Left ventricle myocardium inferior (tissue), 1 donor: ENCODE data around the gene IGFBP4. TPM values are rescaled to one million over a fixed set of nuclear protein-coding genes. Genes with fewer than 3 reads are reported as not detected.

ENCODE experiments used
- DNase-seq: peaks from one replicate; pipeline ENCODE4 v3.0.0-alpha.2; 2020
- H3K27ac ChIP-seq: fragments of 200-600 bp; replicated peaks from 2 replicates; pipeline ENCODE4 v1.8.0; 2021
- H3K27me3 ChIP-seq: fragments of 200-600 bp; 2 replicates; pipeline ENCODE4 v1.8.0; 2021; ENCODE audit warnings: low read depth
- H3K36me3 ChIP-seq: fragments of 200-600 bp; 2 replicates; pipeline ENCODE4 v1.8.0; 2021
- H3K4me1 ChIP-seq: fragments of 200-600 bp; 2 replicates; pipeline ENCODE4 v1.8.0; 2021
- H3K4me3 ChIP-seq: fragments of 200-600 bp; 2 replicates; pipeline ENCODE4 v1.8.0; 2021; ENCODE audit warnings: mild to moderate bottlenecking, moderate library complexity
- H3K9me3 ChIP-seq: fragments of 200-600 bp; replicated peaks from 2 replicates; pipeline ENCODE4 v1.8.0; 2021
- intact Hi-C: fragments of 100-400 bp; cut with micrococcal nuclease; formaldehyde crosslinking; loops from one replicate; pipeline ENCODE4 v1.11.0; 2022
- total RNA-seq: library from RNA; stranded (reverse); fragmentation: NEBNext Ultra II Directional; extraction: Animal tissue kit (Norgen Biotek cat#: 25700); gene quantifications from one replicate; pipeline ENCODE4 v1.2.1, GENCODE V29; 2021
- TF ChIP-seq, protein P1 (sequence below): fragments of 200-600 bp; IDR thresholded peaks from 2 replicates; pipeline ENCODE4 v1.8.0; 2021; ENCODE audit warnings: antibody characterized with exemption, mild to moderate bottlenecking, borderline replicate concordance
- donor health status: DM: no; HTN: yes; CAD: no; lungs with severe emphysema.

The IGFBP4 gene
- total RNA-seq, 1 donor from 2014 or later: 130 TPM

DNA sequence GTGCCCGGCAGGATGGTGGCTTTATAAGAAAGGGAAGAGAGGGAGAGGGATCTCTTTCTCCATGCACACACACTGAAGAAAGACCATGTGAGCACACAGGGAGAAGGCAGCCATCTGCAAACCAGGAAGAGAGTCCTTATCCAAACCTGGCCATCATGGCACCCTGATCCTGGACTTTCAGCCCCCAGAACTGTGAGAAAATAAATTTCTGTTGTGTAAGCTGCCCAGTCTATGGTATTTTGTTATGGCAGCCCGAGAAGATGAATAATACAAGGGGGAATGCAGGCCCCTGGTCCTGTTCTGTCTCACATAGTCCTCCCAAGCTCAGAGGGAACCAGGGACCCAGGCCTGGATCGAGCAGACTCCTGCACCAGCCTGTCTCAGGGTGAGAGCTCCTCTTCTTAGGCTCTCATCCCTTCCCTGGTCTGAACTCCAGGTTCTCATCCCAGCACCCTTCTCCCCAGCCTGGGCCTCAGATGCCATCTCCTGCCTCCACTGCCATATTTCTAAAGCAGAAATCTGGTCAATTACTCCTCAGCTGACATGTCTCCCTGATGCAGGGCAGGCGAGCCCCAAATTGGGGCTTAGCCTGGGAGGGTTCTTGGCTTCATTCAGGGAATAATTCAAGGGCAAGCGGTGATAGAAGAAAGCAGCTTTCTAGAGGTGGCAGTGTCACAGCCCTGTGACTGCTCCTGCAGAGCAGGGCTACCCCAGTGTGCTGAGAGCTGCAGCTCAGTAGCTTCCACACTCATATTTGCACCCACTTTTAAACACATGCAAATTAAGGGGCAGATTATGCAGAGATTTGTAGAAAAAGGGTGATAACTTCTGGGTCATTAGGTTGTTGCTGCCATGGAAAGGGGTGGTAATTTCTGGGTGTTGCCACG lies 28.8 kb downstream of the IGFBP4 start:
- Histone ChIP-seq H3K27me3 (peaks cover 16% of the 10 kb centered on the region), H3K9me3 (no peaks in the 10 kb centered on the region), H3K4me1 (peaks cover 9% of the 10 kb centered on the region), H3K36me3 (no peaks in the 10 kb centered on the region), H3K4me3 (no peak overlapping the region), H3K27ac (no peak overlapping the region)
- TF ChIP-seq, protein P1, sequence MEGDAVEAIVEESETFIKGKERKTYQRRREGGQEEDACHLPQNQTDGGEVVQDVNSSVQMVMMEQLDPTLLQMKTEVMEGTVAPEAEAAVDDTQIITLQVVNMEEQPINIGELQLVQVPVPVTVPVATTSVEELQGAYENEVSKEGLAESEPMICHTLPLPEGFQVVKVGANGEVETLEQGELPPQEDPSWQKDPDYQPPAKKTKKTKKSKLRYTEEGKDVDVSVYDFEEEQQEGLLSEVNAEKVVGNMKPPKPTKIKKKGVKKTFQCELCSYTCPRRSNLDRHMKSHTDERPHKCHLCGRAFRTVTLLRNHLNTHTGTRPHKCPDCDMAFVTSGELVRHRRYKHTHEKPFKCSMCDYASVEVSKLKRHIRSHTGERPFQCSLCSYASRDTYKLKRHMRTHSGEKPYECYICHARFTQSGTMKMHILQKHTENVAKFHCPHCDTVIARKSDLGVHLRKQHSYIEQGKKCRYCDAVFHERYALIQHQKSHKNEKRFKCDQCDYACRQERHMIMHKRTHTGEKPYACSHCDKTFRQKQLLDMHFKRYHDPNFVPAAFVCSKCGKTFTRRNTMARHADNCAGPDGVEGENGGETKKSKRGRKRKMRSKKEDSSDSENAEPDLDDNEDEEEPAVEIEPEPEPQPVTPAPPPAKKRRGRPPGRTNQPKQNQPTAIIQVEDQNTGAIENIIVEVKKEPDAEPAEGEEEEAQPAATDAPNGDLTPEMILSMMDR: no peak
- no peak for DNase-seq
- intact Hi-C loops: loop anchor here (10.0 kb wide), 1 partner anchor 77 kb away; no protein-coding TSS in a partner anchor

DNA sequence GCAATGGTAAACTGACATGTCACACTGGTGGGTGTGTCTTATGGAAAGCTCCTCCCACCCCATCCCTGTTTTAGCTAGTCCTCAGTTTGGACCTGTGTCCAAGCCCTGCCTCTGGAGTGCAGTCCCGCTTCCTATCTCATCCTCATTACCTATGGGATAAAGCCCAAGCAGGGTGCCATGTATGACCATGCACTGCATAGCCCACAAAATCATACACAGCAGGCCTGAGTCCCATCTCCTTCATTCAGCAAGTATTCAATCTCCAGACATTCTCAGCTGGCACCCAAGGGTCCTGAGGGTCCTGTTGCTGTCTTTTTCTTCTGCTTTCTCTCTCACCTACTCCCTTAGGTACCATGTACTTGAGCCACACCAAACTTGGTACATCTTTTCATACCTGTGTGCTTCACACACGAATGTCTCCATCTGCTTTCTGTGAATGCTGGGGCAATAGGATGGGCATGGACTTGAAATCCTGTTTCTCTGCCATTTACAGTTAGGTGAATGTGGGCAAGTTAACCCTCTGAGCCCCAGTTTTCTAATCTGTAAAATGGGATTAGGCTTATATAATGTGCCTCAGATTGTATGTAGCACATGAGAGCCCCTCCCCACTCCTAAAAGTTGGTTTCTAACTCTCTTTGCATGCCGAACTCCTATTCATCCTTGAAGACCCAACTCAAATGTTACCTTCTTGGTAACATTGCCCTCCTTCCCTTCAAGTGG lies 29.6 kb downstream of the IGFBP4 start:
- no peak for DNase-seq
- Histone ChIP-seq H3K27me3 (peaks cover 8% of the 10 kb centered on the region), H3K36me3 (no peaks in the 10 kb centered on the region), H3K27ac (no peak overlapping the region), H3K4me3 (no peak overlapping the region), H3K4me1 (peaks cover 9% of the 10 kb centered on the region), H3K9me3 (no peaks in the 10 kb centered on the region)
- intact Hi-C loops: loop anchor here (10.0 kb wide), 1 partner anchor 78 kb away; no protein-coding TSS in a partner anchor
- TF ChIP-seq, protein P1: no peak

DNA sequence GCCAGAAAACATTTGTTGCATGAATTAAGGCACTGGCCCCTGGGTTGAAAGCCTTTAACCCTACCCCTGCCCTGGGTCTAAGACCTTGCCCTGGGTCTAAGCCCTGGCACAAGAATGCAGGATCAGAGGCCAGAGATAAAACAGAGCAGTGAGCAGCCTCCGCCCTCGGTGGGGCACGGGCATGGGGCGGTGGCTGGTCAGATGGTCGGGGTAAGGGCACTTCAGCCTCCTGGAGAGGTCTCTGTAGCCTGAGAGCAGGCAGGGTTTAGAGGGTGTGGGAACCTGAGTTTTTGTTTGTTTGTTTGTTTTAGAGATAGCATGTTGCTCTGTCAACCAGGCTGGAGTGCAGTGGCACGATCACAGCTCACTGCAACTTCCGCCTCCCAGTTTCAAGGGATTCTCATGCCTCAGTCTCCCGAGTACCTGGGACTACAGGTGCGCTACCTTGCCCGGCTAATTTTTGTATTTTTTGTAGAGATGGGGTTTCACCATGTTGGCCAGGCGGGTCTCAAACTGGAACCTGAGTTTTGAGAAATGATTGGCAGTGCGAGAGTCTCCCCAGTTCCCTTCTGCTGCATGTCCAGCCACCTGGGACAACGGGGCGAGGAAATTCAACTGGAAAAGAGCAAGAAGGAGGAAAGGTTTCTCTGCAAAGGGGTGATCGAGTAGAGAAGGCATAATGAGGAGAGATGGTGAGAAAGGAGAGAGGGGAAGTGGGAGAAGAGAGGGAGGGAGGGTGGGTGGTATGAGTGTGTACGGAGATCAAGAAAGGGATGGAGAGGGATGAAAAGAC lies 30.5 kb downstream of the IGFBP4 start:
- DNase-seq: no peak

DNA sequence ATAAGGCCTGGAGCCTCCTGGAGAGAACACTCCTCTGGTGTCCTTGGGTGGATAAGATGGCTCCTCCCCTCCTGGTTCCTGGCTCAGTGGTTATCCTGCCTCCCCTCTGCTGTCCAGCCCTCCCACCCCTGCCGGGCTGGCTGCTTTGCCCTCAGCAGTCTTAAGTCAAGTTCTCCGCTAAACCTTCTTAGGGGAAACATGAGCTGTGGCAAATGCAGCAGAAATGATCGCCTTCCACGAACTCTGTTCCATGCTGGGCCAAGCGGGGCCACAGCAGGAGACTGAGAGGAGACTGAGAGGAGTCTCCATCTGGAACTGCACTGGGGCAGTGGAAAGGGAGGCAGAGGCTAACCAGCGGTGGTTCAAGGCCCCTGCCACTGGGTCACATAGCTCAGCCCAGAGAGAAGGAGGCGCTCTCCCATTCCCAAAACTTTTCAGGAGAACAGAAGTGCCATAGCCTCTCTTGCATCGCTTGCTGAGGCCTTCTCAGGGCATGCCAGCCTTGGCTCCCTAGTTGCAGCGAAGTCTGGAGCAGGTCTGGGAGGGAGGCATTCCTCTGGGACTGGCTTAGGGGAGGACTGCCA lies 31.3 kb downstream of the IGFBP4 start:
- no peak overlapping the region for H3K27ac ChIP-seq
- TF ChIP-seq, protein P1: no peak

More for the DNA sequence above, 30.5 kb downstream of the IGFBP4 start:
- no peak overlapping the region for H3K27ac ChIP-seq
- TF ChIP-seq, protein P1: no peak
- H3K4me1 ChIP-seq: peaks cover 9% of the 10 kb centered on the region
- no peaks in the 10 kb centered on the region for H3K9me3 ChIP-seq
- intact Hi-C loops: loop anchor here (10.0 kb wide), 1 partner anchor 79 kb away; no protein-coding TSS in a partner anchor
- H3K4me3 ChIP-seq: no peak overlapping the region
- H3K36me3 ChIP-seq: no peaks in the 10 kb centered on the region
- H3K27me3 ChIP-seq: peaks cover 8% of the 10 kb centered on the region

More for the DNA sequence above, 31.3 kb downstream of the IGFBP4 start:
- DNase-seq: no peak
- intact Hi-C loops: loop anchor here (10.0 kb wide), 1 partner anchor 80 kb away; no protein-coding TSS in a partner anchor
- Histone ChIP-seq H3K27me3 (peaks cover 8% of the 10 kb centered on the region), H3K4me1 (peaks cover 9% of the 10 kb centered on the region), H3K9me3 (no peaks in the 10 kb centered on the region), H3K36me3 (no peaks in the 10 kb centered on the region), H3K4me3 (no peak overlapping the region)
